Kidney (tissue), 14 donors: ENCODE data around the gene HS3ST2. TPM values are rescaled to one million over a fixed set of nuclear protein-coding genes. Genes with fewer than 3 reads are reported as not detected.

Experiments
- DNase-seq, 5 donors: peaks; one replicate each; pipeline ENCODE4 v3.0.0-alpha.2; 2013 to 2020
- FAIRE-seq: peaks from 2 replicates; lab custom pipeline; 2012; peaks lifted over from hg19 to GRCh38; lab: Jason Lieb, UNC
- H3K27ac ChIP-seq, 2 donors: one replicate each; pipeline ENCODE4 v1.7.0; 2013; ENCODE audit warnings: low read depth in 2 of 2, low read length in 2 of 2, inconsistent platforms in 1 of 2
- H3K27me3 ChIP-seq: one replicate; pipeline ENCODE4 v1.7.1; 2013; ENCODE audit warnings: low read length, inconsistent platforms; ENCODE audit not compliant: control insufficient read depth, insufficient read depth
- H3K36me3 ChIP-seq, 3 donors: one replicate each; pipeline versions ENCODE4 v1.7.0 to v1.7.1; 2013; ENCODE audit warnings: low read length in 3 of 3, control low read depth in 1 of 3, inconsistent platforms in 1 of 3; ENCODE audit not compliant: insufficient read depth in 3 of 3, control insufficient read depth in 2 of 3
- H3K4me1 ChIP-seq, 3 donors: one replicate each; pipeline versions ENCODE4 v1.7.0 to v1.7.1; 2013; ENCODE audit warnings: low read length in 3 of 3, inconsistent platforms in 1 of 3, low read depth in 1 of 3; ENCODE audit not compliant: control insufficient read depth in 2 of 3, insufficient read depth in 2 of 3
- H3K4me3 ChIP-seq, 3 donors: one replicate each; pipeline versions ENCODE4 v1.7.0 to v1.8.1; 2013; ENCODE audit warnings: low read length in 3 of 3, control low read depth in 1 of 3, inconsistent platforms in 1 of 3
- H3K9ac ChIP-seq, 3 donors: one replicate each; pipeline versions ENCODE4 v1.7.0 to v1.7.1; 2013; ENCODE audit warnings: low read length in 3 of 3, control low read depth in 1 of 3, inconsistent platforms in 1 of 3
- H3K9me3 ChIP-seq, 3 donors: one replicate each; pipeline versions ENCODE4 v1.7.0 to v1.7.1; 2013; ENCODE audit warnings: low read length in 3 of 3, control low read depth in 1 of 3, inconsistent platforms in 1 of 3; ENCODE audit not compliant: control insufficient read depth in 2 of 3, insufficient read depth in 1 of 3
- intact Hi-C: fragments of 100-400 bp; cut with DNase I; formaldehyde crosslinking; loops from one replicate; pipeline ENCODE4 v1.11.1; 2022
- polyA plus RNA-seq: library from polyadenylated mRNA; stranded (reverse); fragments of 350-450 nt; fragmentation: Illumina TruSeq; extraction: RNeasy Lipid Tissue Mini Kit (QIAGEN cat#74804); gene quantifications from one replicate; pipeline ENCODE4 v1.2.3, GENCODE V29; 2014; ENCODE audit warnings: low read depth, low replicate concordance; ENCODE audit not compliant: insufficient read depth
- total RNA-seq: library from RNA; stranded (reverse); fragmentation: NEBNext Ultra II Directional; extraction: Animal tissue kit (Norgen Biotek cat#: 25700); gene quantifications from one replicate; pipeline ENCODE4 v1.2.1, GENCODE V29; 2021
- TF ChIP-seq, protein P1 (sequence below): IDR thresholded peaks from 3 replicates; pipeline ENCODE4 v1.5.1; 2012; ENCODE audit warnings: mild to moderate bottlenecking, moderate library complexity, borderline replicate concordance; ENCODE audit not compliant: insufficient read depth; ENCODE audit errors: extremely low read depth
- donor health status: control.
- donor health status: control.
- donor health status: control.
- donor health status: control.
- donor health status: control.
- donor health status: DM: yes; HTN: yes; CAD: no.
- donor health status: Normal renal cell carcinoma (clear cell type).

HS3ST2 gene
- total and polyA plus RNA-seq, 2 donors from 2014 or later, result 1.5 TPM; not detected in 1

DNA sequence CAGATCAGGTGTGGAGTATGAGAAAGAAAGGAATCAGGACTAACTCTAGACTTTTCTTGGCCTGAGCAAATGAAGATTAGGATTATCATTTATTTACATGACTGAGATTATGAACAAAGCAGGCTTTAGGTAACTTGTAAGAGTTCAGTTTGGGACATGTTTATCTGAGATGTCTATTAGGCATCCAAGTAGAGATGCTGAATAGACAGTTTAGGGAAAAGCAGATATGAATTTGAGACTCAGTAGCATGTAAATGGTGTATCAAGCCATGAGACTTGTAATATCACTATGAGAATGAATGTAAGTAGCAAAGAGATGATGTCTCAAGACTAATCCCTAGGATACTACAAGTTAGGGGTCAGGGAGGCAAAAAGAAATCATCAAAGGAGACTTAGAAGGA is 8.6 kb upstream of the HS3ST2 start:
- Histone ChIP-seq H3K27me3 (no peaks in the 10 kb centered on the region), H3K4me1 (no peaks in the 10 kb centered on the region), H3K9me3 (peaks cover 0 to 2% (median 0%) of the 10 kb centered on the region in 3 donors), H3K27ac (no peak overlapping the region), H3K9ac (no peak overlapping the region), H3K36me3 (no peaks in the 10 kb centered on the region), H3K4me3 (no peak overlapping the region)
- intact Hi-C loops, result no loop called here
- DNase-seq, result no peak
- TF ChIP-seq, protein P1, sequence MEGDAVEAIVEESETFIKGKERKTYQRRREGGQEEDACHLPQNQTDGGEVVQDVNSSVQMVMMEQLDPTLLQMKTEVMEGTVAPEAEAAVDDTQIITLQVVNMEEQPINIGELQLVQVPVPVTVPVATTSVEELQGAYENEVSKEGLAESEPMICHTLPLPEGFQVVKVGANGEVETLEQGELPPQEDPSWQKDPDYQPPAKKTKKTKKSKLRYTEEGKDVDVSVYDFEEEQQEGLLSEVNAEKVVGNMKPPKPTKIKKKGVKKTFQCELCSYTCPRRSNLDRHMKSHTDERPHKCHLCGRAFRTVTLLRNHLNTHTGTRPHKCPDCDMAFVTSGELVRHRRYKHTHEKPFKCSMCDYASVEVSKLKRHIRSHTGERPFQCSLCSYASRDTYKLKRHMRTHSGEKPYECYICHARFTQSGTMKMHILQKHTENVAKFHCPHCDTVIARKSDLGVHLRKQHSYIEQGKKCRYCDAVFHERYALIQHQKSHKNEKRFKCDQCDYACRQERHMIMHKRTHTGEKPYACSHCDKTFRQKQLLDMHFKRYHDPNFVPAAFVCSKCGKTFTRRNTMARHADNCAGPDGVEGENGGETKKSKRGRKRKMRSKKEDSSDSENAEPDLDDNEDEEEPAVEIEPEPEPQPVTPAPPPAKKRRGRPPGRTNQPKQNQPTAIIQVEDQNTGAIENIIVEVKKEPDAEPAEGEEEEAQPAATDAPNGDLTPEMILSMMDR, result no peak
- FAIRE-seq, result no peak

DNA sequence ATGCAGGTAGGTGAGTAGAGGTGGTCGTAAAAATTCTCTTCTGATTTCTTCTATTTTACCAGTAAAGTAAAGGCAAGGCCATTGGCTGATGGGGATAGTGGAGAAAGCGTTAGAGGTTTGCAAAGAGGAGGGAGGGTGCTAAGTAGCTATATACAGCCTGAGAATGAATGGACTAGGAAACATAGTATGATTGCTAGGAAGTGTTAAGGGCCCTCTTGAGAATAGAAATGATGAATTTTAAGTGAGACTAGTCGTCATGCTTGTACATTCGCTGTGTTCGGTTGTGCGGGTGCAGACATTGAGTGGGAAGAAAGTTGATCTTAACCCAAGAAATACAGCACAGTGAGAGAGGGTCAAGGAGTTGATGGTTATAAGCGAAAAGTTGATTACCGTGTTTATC is 7.2 kb upstream of the HS3ST2 start:
- Histone ChIP-seq H3K27ac (no peak overlapping the region), H3K4me1 (no peaks in the 10 kb centered on the region), H3K4me3 (no peak overlapping the region), H3K9ac (no peak overlapping the region), H3K27me3 (no peaks in the 10 kb centered on the region), H3K36me3 (no peaks in the 10 kb centered on the region), H3K9me3 (peaks cover 0 to under 1% (median 0%) of the 10 kb centered on the region in 3 donors)
- TF ChIP-seq, protein P1, result no peak
- intact Hi-C loops, result no loop called here
- no peak for DNase-seq
- FAIRE-seq, result no peak

DNA sequence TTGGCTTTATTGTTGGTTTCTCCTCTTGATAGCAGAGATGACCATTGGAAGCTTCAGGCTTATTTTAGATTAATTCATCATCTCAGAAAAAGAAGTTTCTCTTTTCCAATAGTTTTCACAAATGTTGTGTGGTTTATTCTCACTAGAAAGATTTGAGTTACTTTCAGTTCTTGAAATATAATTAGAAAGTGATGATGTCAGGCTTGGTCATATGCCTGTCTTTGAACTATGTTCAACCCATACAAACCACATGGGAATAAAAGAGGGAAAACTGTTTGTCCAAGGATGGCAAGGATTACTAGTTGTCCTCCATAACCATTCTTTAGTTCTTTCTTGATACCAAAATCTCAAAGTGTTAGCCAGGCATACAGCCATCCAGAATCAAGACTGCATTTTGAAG is 3.7 kb upstream of the HS3ST2 start:
- Histone ChIP-seq H3K4me3 (no peak overlapping the region), H3K9me3 (no peaks in the 10 kb centered on the region), H3K27me3 (peaks cover 12% of the 10 kb centered on the region), H3K4me1 (peaks cover 0 to 5% (median 0%) of the 10 kb centered on the region in 3 donors), H3K9ac (no peak overlapping the region), H3K27ac (no peak overlapping the region), H3K36me3 (no peaks in the 10 kb centered on the region)
- DNase-seq, result no peak
- TF ChIP-seq, protein P1, result no peak
- intact Hi-C loops, result no loop called here
- no peak for FAIRE-seq

DNA sequence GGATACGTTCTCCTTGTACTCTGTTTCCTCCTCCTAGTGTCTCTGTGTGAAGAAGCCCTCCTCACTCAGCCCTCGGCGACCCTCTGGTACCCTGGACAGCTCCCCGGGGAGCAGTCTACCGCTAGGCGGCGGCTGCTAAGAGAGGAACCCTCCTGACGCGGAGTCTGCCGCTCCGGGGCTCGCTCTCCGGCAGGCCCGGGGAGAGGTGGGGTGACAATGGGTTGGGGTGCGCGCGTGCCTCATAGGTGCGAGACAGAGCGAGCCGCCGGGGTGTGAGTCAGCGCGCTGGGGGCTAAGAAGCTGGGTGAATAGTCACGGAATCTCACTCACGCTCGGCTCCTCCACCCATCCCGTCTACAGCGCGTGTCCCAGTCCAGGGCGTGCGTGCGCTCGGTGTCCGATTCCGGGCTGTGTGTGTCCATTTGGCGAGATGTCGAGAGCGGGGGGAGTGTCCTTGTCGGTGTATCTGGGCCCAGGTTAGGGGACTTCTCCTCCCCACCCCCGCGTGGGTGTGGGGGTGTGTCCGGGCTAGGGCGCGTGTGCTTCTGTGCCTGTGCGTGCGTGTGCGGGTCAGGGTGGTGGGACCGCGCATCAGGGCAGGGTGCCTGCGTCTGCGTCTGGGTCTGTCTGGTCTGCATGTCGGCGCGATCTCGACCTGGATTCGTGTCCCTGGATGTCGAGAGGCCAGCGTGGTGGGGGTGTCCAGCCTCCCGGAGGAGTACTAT is 577 bp upstream of the HS3ST2 start:
- TF ChIP-seq, protein P1, result peak; percentile 48
- no peaks in the 10 kb centered on the region for H3K36me3 ChIP-seq
- no peaks in the 10 kb centered on the region for H3K9me3 ChIP-seq
- peaks cover 18% of the 10 kb centered on the region for H3K27me3 ChIP-seq
- H3K4me3 ChIP-seq, result peak overlapping the region in 1 of 3 donors; percentile 17
- H3K9ac ChIP-seq, result no peak overlapping the region
- intact Hi-C loops, result no loop called here
- no peak for FAIRE-seq
- no peak overlapping the region for H3K27ac ChIP-seq
- DNase-seq, result peak; percentile 80 to 91 (median 87)
- peaks cover 0 to 5% (median 0%) of the 10 kb centered on the region in 3 donors for H3K4me1 ChIP-seq
